ENCODE measurements around the gene WDFY2. TPM values are rescaled to one million over a fixed set of nuclear protein-coding genes. Genes with fewer than 3 reads are reported as not detected.

Gene WDFY2
- total RNA-seq, 6 donors from 2014 or later, result 13.4 to 34.0 (median 18.8) TPM

DNA sequence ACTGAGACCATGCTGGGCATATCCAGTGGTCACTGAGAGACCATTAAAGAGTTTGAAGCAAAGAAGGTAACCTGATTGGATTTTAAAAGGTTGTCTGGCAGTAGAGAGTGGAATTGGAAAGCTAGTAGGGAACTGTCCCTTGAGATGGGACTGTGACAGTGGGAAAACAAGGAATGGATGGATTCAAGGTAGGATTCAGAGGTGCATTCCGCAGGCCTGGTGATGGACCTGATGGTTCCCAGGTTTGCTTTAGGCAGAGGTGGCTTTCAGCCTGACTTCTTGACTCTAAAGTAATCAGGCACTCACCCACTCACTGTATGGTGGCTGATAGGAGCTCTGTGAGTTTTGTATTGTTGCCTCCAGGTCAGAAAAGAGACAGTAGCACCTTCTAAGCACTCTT is 146.7 kb downstream of the WDFY2 start:
- peak overlapping the region in 2 of 4 donors; percentile 36 to 66 for H3K27ac ChIP-seq
- H3K36me3 ChIP-seq, result peaks cover 0 to 16% (median 0%) of the 10 kb centered on the region in 4 donors
- WGBS, 2 donors, result 100% methylated on average over 1 of the region's 1 CpG
- DNase-seq (no peak), ATAC-seq (ENCODE audit: low FRiP score in 2 of 2) (no peak)
- H3K27me3 ChIP-seq, result no peaks in the 10 kb centered on the region
- peaks cover 0 to 18% (median 7%) of the 10 kb centered on the region in 4 donors for H3K4me1 ChIP-seq
- no peak for TF ChIP-seq EP300 (IDR thresholded peaks at IDR 0.05)
- no peak for TF ChIP-seq POLR2AphosphoS5 (IDR thresholded peaks at IDR 0.05)
- TF ChIP-seq POLR2A (IDR thresholded peaks at IDR 0.05), result no peak
- TF ChIP-seq, protein P1, sequence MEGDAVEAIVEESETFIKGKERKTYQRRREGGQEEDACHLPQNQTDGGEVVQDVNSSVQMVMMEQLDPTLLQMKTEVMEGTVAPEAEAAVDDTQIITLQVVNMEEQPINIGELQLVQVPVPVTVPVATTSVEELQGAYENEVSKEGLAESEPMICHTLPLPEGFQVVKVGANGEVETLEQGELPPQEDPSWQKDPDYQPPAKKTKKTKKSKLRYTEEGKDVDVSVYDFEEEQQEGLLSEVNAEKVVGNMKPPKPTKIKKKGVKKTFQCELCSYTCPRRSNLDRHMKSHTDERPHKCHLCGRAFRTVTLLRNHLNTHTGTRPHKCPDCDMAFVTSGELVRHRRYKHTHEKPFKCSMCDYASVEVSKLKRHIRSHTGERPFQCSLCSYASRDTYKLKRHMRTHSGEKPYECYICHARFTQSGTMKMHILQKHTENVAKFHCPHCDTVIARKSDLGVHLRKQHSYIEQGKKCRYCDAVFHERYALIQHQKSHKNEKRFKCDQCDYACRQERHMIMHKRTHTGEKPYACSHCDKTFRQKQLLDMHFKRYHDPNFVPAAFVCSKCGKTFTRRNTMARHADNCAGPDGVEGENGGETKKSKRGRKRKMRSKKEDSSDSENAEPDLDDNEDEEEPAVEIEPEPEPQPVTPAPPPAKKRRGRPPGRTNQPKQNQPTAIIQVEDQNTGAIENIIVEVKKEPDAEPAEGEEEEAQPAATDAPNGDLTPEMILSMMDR (IDR thresholded peaks at IDR 0.05), result no peak
- no peaks in the 10 kb centered on the region for H3K9me3 ChIP-seq
- H3K4me3 ChIP-seq, result no peak overlapping the region

DNA sequence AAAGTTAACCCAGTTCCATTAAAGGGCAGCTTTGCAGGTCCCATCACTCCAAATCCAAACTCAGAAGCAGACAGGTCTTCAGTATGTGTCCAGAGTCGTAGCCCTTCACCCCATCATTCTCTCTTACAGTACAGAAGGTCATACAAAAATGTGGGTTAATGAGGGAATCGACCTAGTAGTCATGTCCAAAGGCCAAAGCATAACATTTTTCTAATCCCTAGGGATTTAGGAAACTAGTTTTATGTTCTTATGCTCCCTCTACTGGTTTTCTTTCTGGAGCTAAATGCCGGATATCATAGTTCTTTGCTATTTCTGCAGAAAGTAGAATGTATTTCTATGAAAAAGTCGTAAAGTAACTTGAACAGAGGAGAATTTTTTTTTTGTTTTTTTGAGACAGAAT is 147.5 kb downstream of the WDFY2 start:
- ATAC-seq (ENCODE audit: low FRiP score in 2 of 2) (peak in 1 of 2 donors; percentile 31), DNase-seq (no peak)
- Histone ChIP-seq H3K9me3 (no peaks in the 10 kb centered on the region), H3K36me3 (peaks cover 0 to 16% (median 0%) of the 10 kb centered on the region in 4 donors), H3K27ac (no peak overlapping the region), H3K4me1 (peaks cover 0 to 18% (median 7%) of the 10 kb centered on the region in 4 donors), H3K27me3 (no peaks in the 10 kb centered on the region), H3K4me3 (no peak overlapping the region)
- WGBS, 2 donors, result 71 to 78% methylated on average over 4 of the region's 4 CpGs
- TF ChIP-seq, protein P1 (IDR thresholded peaks at IDR 0.05), result peak in 2 of 6 experiments; percentile 13 to 31
- no peak for TF ChIP-seq POLR2A (IDR thresholded peaks at IDR 0.05)
- no peak for TF ChIP-seq EP300 (IDR thresholded peaks at IDR 0.05)
- TF ChIP-seq POLR2AphosphoS5 (IDR thresholded peaks at IDR 0.05), result no peak

- DNase-seq (no peak), ATAC-seq (ENCODE audit: low FRiP score in 2 of 2) (peak in 1 of 2 donors; percentile 50)
- no peaks in the 10 kb centered on the region for H3K27me3 ChIP-seq
- peaks cover 0 to 18% (median 7%) of the 10 kb centered on the region in 4 donors for H3K4me1 ChIP-seq
- 72 to 74% methylated on average over 3 of the region's 3 CpGs for WGBS, 2 donors
- no peak overlapping the region for H3K4me3 ChIP-seq
- TF ChIP-seq POLR2A (IDR thresholded peaks at IDR 0.05), result no peak
- TF ChIP-seq EP300 (IDR thresholded peaks at IDR 0.05), result no peak
- no peak for TF ChIP-seq POLR2AphosphoS5 (IDR thresholded peaks at IDR 0.05)
- TF ChIP-seq, protein P1 (IDR thresholded peaks at IDR 0.05), result no peak
- peaks cover 0 to 8% (median 0%) of the 10 kb centered on the region in 4 donors for H3K36me3 ChIP-seq
- no peaks in the 10 kb centered on the region for H3K9me3 ChIP-seq
- H3K27ac ChIP-seq, result no peak overlapping the region
These were observed 149.4 kb downstream of the WDFY2 start for GRCh38 chr13:51733374-51734298.

DNA sequence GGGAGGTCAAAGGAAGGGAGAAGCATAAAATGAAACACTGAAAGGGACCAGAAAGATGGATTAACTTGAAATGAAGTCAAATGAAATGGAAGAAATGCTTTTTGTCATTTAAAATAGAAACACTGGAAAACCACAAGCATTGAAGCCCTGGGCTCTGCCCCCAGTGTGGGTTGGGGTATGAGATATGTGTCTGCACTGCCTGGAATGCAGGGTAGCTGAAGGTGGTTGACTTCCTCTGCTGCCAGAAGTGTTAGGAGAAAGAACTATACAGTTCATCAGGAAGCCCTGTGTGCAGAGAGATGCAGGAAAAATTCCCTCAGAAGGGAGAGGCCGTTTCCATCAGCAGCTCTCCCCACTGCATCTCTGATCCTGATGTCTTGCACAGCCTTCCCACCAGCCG is 150.5 kb downstream of the WDFY2 start:
- H3K36me3 ChIP-seq, result peaks cover 0 to 16% (median 0%) of the 10 kb centered on the region in 4 donors
- ATAC-seq (ENCODE audit: low FRiP score in 2 of 2), result no peak
- no peak overlapping the region for H3K27ac ChIP-seq
- no peaks in the 10 kb centered on the region for H3K9me3 ChIP-seq
- no peak overlapping the region for H3K4me3 ChIP-seq
- WGBS, 2 donors, result 92 to 97% methylated on average over 2 of the region's 2 CpGs
- no peak for DNase-seq
- no peaks in the 10 kb centered on the region for H3K27me3 ChIP-seq
- TF ChIP-seq POLR2A (IDR thresholded peaks at IDR 0.05), result no peak
- no peak for TF ChIP-seq EP300 (IDR thresholded peaks at IDR 0.05)
- H3K4me1 ChIP-seq, result peaks cover 4 to 25% (median 12%) of the 10 kb centered on the region in 4 donors

- no peak for ATAC-seq (ENCODE audit: low FRiP score in 2 of 2)
- Histone ChIP-seq H3K36me3 (peaks cover 0 to 25% (median 0%) of the 10 kb centered on the region in 4 donors), H3K4me3 (no peak overlapping the region), H3K9me3 (no peaks in the 10 kb centered on the region), H3K4me1 (peaks cover 4 to 24% (median 11%) of the 10 kb centered on the region in 4 donors), H3K27me3 (no peaks in the 10 kb centered on the region), H3K27ac (no peak overlapping the region)
- TF ChIP-seq, protein P1 (IDR thresholded peaks at IDR 0.05), result no peak
- TF ChIP-seq POLR2AphosphoS5 (IDR thresholded peaks at IDR 0.05) (no peak), EP300 (IDR thresholded peaks at IDR 0.05) (no peak), POLR2A (IDR thresholded peaks at IDR 0.05) (no peak)
- 81 to 89% methylated on average over 3 of the region's 3 CpGs for WGBS, 2 donors
- no peak for DNase-seq
These were observed 153.3 kb downstream of the WDFY2 start for GRCh38 chr13:51737609-51738008.

Measured in upper lobe of left lung (tissue), 6 donors.